Nephron progenitor cell (in vitro differentiated cells): ENCODE measurements around the gene ABCF1.

ENCODE experiments used
- DNase-seq: peaks from one replicate; pipeline ENCODE4 v3.0.0; 2021
- H3K27ac Mint-ChIP-seq: 2 replicates; pipeline ENCODE4 v1.8.0; 2021; ENCODE audit warnings: mild to moderate bottlenecking, moderate library complexity, mixed read lengths
- H3K27me3 Mint-ChIP-seq: 2 replicates; pipeline ENCODE4 v1.8.0; 2021; ENCODE audit warnings: mild to moderate bottlenecking, low read depth, mixed read lengths; ENCODE audit not compliant: poor library complexity
- H3K36me3 Mint-ChIP-seq: 2 replicates; pipeline ENCODE4 v1.8.0; 2021; ENCODE audit warnings: low read depth, mixed read lengths
- H3K4me1 Mint-ChIP-seq: 2 replicates; pipeline ENCODE4 v1.8.0; 2021; ENCODE audit warnings: mixed read lengths
- H3K4me3 Mint-ChIP-seq: 2 replicates; pipeline ENCODE4 v1.8.0; 2021; ENCODE audit warnings: mild to moderate bottlenecking, moderate library complexity, mixed read lengths
- H3K9me3 Mint-ChIP-seq: 2 replicates; pipeline ENCODE4 v1.8.0; 2021; ENCODE audit warnings: mild to moderate bottlenecking, moderate library complexity, mixed read lengths
- CTCF ChIP-seq: fragments of 200-600 bp; sonication (generic); IDR thresholded peaks from 2 replicates; pipeline ENCODE4 v1.5.0; 2021; ENCODE audit warnings: antibody characterized with exemption

The ABCF1 gene

DNA sequence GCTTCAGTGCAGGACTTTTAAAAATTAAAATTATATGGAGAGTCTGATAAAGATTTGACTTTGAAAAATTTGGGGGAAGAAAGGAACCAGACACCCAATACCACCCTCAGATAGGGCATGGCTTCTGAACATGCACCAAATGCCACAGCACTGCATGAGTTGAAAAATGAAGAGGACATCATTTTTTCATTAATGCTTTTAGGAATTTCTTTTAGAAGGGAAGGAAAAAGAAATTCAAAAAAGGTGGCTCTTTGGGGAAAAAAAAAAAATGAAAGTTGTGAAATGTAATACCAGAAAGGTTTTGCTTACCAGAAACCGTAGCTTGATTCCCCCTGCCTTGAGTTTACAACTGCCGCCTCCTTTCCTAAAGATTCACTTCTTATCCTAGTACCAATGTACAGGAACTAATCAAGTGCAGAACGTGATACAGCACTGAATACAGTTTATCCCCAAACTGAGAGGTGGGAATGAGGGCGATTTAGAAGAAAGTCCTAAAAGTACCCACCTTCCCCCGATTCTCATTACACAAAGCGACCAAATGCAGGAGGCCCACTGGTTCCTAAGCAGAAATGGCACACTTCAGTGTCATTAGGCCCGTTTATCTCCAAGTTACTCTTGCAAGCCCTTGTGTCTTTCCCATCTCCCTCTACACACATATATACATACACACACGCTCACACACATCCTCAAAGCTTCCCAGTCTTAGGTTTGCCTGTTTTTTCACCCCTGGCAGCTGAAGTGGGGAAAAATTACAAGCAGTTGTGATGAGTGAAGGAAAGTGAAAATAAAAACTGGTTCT is 43.0 kb downstream of the ABCF1 start:
- no peak for TF ChIP-seq CTCF
- H3K9me3 Mint-ChIP-seq = no peaks in the 10 kb centered on the region
- peaks cover 84% of the 10 kb centered on the region for H3K4me1 Mint-ChIP-seq
- peaks cover 44% of the 10 kb centered on the region for H3K36me3 Mint-ChIP-seq
- peak overlapping the region; percentile 100 for H3K4me3 Mint-ChIP-seq
- no peak for DNase-seq
- peaks cover 11% of the 10 kb centered on the region for H3K27me3 Mint-ChIP-seq
- H3K27ac Mint-ChIP-seq = peak overlapping the region; percentile 100

- peak overlapping the region; percentile 100 for H3K27ac Mint-ChIP-seq
- DNase-seq = peak; percentile 73
- H3K9me3 Mint-ChIP-seq = no peaks in the 10 kb centered on the region
- H3K36me3 Mint-ChIP-seq = peaks cover 44% of the 10 kb centered on the region
- peaks cover 11% of the 10 kb centered on the region for H3K27me3 Mint-ChIP-seq
- no peak for TF ChIP-seq CTCF
- peaks cover 83% of the 10 kb centered on the region for H3K4me1 Mint-ChIP-seq
- peak overlapping the region; percentile 100 for H3K4me3 Mint-ChIP-seq
Observed at GRCh38 chr6:30614843-30615218, 43.6 kb downstream of the ABCF1 start.

DNA sequence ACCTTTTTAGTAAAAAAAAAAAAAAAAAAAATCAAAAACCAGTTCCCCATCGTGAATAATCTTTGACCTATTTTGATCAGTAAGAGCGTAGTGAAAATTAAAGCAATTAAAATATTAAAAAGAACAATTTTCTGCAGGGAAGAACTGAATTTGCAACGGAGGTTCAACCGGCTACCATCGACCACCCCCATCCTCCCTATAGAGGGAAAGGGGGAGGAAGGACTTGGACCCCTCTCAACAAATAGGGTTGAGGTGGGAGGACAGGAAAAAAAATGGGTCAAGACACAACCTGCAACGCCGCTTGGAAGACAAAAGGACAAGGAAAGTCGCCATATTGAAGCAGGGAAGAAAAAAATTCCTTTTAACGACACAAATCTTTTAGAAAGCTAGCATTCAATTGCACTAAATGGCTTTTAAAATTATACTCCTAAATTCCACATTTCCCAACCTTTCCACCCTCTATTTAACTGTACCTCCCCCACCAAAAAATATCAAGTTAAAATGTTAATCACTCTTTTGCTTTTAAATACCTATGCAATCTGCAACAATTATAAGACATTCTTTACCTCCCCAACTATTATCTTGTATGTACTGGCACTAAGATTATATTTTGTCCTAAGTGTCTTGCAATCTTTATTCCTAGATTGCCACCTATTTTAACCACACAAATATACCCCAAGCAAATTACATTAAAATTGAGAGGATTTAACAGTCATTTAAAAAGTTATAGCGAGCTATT is 44.1 kb downstream of the ABCF1 start:
- Mint-ChIP-seq H3K27ac (peak overlapping the region; percentile 100), H3K9me3 (no peaks in the 10 kb centered on the region), H3K4me1 (peaks cover 77% of the 10 kb centered on the region), H3K27me3 (peaks cover 11% of the 10 kb centered on the region), H3K36me3 (peaks cover 41% of the 10 kb centered on the region), H3K4me3 (peak overlapping the region; percentile 100)
- TF ChIP-seq CTCF = no peak
- DNase-seq = peak; percentile 39

DNA sequence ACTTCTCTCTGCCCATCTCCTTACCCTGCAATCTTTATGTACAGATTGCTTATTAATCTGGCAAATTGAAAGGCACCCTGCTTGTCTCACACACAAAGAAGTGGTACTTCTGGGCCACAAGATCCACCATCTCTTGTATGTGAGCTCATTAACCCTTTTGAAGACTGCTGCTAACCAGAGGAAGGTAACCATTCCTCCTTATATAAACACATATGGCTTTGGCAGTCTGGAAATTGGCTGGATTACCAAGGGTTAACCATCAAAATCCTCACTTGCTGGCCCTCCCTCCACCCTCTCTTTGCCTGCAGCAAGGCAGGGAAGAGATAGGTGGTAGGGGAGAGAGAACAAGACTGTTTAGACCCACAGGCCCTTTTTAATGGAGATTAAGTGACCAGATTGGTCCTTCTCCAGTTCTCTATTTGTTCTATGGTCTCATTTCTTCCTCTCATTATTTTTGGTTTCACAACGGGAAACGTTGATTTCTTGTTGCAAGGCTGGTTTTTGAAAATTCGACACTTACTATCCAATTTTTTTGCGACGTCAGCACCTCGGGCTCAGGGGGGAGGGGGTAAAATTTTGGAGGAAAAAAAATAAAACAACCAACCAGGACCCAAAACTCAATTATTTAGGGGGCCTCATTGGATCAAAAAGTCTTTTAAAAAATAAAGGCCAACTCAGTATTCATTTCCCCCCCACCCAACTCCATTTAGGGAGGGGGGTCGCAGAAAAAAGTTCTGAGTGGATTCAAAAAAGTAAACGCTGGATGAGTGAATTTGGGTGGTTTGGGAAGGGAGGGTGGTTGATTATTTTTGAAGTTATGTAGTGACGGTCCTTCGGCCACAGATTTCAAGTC is 44.9 kb downstream of the ABCF1 start:
- H3K36me3 Mint-ChIP-seq = peaks cover 41% of the 10 kb centered on the region
- DNase-seq = no peak
- H3K27ac Mint-ChIP-seq = peak overlapping the region; percentile 100
- H3K4me1 Mint-ChIP-seq = peaks cover 71% of the 10 kb centered on the region
- peaks cover 11% of the 10 kb centered on the region for H3K27me3 Mint-ChIP-seq
- TF ChIP-seq CTCF = no peak
- H3K4me3 Mint-ChIP-seq = peak overlapping the region; percentile 100
- no peaks in the 10 kb centered on the region for H3K9me3 Mint-ChIP-seq

DNA sequence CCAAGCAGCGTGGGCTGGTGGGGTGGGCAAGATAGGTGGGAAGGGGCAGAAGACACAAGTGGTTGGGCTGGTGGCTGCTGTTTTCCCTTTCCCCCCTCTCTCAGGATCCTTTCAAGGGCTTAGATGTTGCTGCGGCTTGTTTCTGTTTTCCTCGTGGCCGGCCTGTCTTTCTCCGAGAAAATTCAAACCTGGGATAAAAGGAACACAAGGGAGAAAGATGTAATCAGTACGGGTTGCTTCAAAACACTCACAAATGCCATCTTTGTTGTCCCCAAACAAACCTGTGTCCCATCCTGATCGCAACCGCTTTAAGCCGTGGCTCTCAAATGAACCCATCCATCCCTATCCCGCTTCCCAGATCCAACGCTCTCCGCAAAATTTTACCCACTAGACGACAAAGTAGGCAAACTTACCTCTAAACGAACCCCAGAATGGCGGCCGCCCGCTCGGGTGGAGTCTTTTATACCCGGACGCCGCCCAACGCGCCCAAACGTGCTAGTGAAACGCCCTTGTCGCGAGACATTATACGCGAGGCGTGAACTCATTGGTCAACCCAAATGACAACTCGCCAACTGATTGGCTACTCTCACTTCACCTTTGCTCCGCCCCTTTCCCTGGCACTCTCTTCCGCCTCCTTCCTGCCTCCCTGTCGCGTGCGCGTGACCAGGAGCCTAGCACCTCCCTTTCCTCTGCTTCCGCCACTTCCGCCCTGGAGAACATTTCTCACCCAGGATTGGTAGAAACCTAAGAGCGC is 45.7 kb downstream of the ABCF1 start, which contains the start of gene PPP1R10:
PPP1R10 (minus strand) TSS at position 433 of the 754 bp plus-strand sequence. CDS start 7,299 bp downstream, outside the sequence.
- H3K9me3 Mint-ChIP-seq = no peaks in the 10 kb centered on the region
- peaks cover 63% of the 10 kb centered on the region for H3K4me1 Mint-ChIP-seq
- peak within 1 kb of the TSS; percentile 100 for H3K4me3 Mint-ChIP-seq
- peaks cover 41% of the 10 kb centered on the region for H3K36me3 Mint-ChIP-seq
- peak; percentile 95 for DNase-seq
- no peak for TF ChIP-seq CTCF
- peak within 1 kb of the TSS; percentile 100 for H3K27ac Mint-ChIP-seq
- H3K27me3 Mint-ChIP-seq = peaks cover 11% of the 10 kb centered on the region
